Measurements from ENCODE around the gene ARHGAP6. TPM values are rescaled to one million over a fixed set of nuclear protein-coding genes. Genes with fewer than 3 reads are reported as not detected.

The ARHGAP6 gene
- total and polyA plus RNA-seq, 9 of the 15 experiments (the other 6 are each of a cell fraction or from before 2014, with no cell fraction given) = 12.5 to 63.6 (median 41.8) TPM

GRCh38 chrX:11461201-11462001 lies 204.3 kb downstream of the ARHGAP6 start (continued):
- no peak for TF ChIP-seq ZNF280A (IDR thresholded peaks at IDR 0.05; ENCODE audit: low read depth, partially characterized antibody)
- TF ChIP-seq ZNF3 (CRISPR knock-in tag; IDR thresholded peaks at IDR 0.05) = no peak
- TF ChIP-seq GTF2B (IDR thresholded peaks at IDR 0.05; ENCODE audit: extremely low read depth, insufficient read length) = no peak
- TF ChIP-seq CUX1 (CRISPR knock-in tag; IDR thresholded peaks at IDR 0.05) = no peak
- peak; percentile 34; the same call in 1 of the 2 replicates for TF ChIP-seq ZNF644 (tag; IDR thresholded peaks at IDR 0.05; ENCODE audit: low read depth)
- no peak for TF ChIP-seq ZBTB8A (IDR thresholded peaks at IDR 0.05; ENCODE audit: partially characterized antibody)
- peak; percentile 89 for TF ChIP-seq SMARCC2 (IDR thresholded peaks at IDR 0.05; ENCODE audit: low read depth)
- TF ChIP-seq SMAD3 (CRISPR knock-in tag; conservative IDR thresholded peaks at IDR 0.05) = no peak
- no peak for TF ChIP-seq CBFB (CRISPR knock-in tag; IDR thresholded peaks at IDR 0.05)
- no peak for TF ChIP-seq JUNB (CRISPR knock-in tag; conservative IDR thresholded peaks at IDR 0.05)
- no peak for TF ChIP-seq ZNF586 (CRISPR knock-in tag; conservative IDR thresholded peaks at IDR 0.05)
- no peak for TF ChIP-seq E2F1 (CRISPR knock-in tag; IDR thresholded peaks at IDR 0.05)
- no peak for TF ChIP-seq PRDM10 (IDR thresholded peaks at IDR 0.05; ENCODE audit: partially characterized antibody)
- no peak for TF ChIP-seq ELF2 (CRISPR knock-in tag; IDR thresholded peaks at IDR 0.05)
